Glomerular endothelial cell (primary cell): ENCODE results near the gene CRYAB. TPM values are rescaled to one million over a fixed set of nuclear protein-coding genes. Genes with fewer than 3 reads are reported as not detected.
"Not testable (repeated sequence)": the region's sequence is repeated elsewhere in the genome, so short reads cannot be mapped to it uniquely, and the experiment has no call there.

Experiments
- DNase-seq: peaks from one replicate; pipeline ENCODE4 v3.0.0-alpha.2; 2011; ENCODE audit warnings: low read depth, low spot score; ENCODE audit errors: extremely low read depth
- total RNA-seq: library from RNA; depleted of rRNA; stranded (reverse); fragments of >200 nt; gene quantifications from 2 replicates; pipeline ENCODE4 v1.2.3, GENCODE V29; 2015

Gene CRYAB
- total RNA-seq, 1 donor from 2014 or later, result 5.0 TPM

GRCh38 chr11:111934306-111934705 lies 22.7 kb upstream of the CRYAB start:
- no peak for DNase-seq

GRCh38 chr11:111933872-111934271 lies 22.3 kb upstream of the CRYAB start:
- DNase-seq, result no peak

DNA sequence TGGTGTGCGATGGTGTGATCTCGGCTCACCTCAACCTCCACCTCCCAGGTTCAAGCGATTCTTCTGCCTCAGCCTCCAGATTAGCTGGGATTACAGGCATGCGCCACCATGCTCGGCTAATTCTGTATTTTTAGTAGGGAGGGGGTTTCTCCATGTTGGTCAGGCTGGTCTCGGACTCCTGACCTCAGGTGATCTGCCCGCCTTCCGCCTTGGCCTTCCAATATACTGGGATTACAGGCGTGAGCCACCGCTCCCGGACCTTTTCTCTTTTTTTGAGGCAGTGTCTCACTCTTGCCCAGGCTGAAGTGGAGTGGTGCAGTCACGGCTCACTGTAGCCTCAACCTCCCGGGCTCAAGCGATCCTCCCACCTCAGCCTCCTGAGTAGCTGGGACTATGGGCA lies 21.6 kb upstream of the CRYAB start:
- not testable (repeated sequence) for DNase-seq

DNA sequence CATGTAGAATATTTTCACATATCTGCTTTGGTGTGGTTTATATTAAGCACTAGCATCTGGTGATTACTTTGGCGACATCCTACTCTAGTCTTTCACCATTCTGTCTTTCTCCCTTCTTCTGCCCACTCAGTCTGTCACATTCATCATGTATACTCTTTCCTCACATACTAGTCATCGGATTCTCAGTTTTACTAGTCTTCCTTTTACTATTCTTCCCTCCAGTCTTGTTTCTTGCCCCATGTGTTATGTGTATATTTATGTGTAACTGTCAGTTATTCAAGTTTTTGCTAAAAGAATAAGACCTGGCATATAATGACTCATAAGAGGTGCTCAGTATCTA lies 21.0 kb upstream of the CRYAB start:
- no peak for DNase-seq

GRCh38 chr11:111930472-111930871 lies 18.9 kb upstream of the CRYAB start:
- DNase-seq, result no peak

- peak; percentile 65 for DNase-seq
These were observed 15.2 kb upstream of the CRYAB start for GRCh38 chr11:111926505-111927391.

- DNase-seq, result no peak
These were observed 14.4 kb upstream of the CRYAB start for GRCh38 chr11:111925953-111926352.

DNA sequence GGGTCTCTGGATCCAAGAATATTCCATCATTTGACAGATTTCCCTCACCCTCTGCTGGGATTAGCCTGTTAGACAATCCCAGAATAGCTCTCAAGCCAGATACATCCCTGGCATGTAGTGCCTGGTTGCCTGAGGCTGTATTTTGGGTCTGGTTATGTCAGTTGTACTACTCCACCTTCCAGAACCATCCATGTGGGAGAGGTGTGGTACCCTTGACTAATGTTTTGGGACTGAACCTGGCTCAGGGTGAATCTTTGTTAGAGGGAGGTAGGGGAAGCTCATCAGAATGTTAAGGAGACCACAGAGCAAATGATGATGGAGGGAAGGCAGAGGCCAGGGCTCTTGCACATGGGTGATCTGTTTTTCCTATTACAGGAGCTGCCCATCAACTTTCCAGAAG lies 12.4 kb upstream of the CRYAB start:
- DNase-seq, result no peak

DNA sequence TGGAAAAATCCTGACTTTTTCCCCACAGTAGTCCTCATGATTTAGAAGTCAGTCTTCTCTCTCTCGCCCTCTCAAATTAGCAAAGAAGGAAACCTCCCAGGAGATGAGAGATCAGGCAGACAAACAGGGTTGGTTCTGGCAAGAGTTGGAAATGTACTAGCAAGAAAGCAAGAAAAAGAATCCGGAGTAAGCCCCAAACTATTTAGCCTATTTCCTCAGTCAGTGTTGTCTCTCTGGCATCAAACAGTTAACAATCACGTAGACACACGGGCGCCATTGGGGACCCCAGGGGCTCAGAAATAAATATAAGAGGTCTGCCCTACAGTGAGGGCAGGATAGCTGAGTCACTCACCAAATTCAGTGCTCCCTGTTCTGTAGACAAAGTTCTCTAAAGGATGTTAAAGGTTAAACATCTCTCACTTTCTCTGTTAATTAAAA lies 11.8 kb upstream of the CRYAB start:
- DNase-seq, result no peak

GRCh38 chr11:111922803-111923202 lies 11.2 kb upstream of the CRYAB start:
- DNase-seq, result no peak

DNA sequence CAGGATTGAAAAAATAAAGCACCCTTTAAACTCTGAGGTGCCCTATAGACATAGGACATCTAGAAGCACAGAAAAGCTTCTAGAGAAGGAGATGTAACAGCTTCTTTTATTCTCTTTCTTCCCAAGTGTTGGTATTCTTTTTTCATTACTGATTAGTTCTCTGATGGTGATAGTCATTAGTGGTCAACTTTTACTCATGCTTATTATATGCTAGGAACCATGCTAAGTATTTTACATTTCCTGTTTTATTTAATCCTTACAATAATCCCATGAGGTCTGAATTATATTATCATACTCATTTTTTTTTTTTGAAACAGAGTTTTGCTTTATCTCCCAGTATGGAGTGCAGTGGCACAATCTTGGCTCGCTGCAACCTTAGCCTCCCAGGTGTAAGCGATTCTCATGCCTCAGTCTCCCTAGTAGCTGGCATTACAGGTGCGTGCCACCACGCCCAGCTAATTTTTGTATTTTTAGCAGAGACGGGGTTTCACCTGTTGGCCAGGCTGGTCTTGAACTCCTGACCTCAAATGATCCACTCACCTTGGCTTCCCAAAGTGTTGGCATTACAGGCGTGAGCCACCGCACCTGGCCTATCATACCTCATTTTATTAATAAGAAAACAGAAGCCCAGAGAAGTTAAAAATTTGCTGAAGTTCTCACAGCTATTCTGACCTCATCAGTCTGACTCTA lies 10.1 kb upstream of the CRYAB start:
- DNase-seq, result no peak

DNA sequence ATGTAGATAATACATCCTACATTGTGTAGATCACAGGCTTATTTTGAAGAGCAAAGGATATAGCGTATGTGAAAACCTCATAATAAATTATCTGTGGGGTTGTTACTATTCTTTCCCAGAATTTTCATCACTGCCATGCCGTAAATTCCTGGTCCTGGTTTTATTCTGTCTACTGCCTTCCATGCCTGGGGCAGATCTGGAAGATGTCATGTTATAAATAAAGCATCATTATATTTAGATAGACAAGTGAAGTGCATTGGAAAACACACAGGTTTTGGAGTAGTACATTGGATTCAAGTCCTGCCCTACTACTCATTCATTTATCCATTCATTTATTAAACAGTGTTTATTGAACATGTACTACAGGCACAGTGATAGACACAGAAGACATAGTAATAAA lies 9.3 kb upstream of the CRYAB start:
- DNase-seq, result no peak

GRCh38 chr11:111918390-111919256 lies 7.1 kb upstream of the CRYAB start, which contains the start of gene C11orf52:
TSS of gene C11orf52 (plus strand) at chr11:111918913. CDS start at chr11:111918973, 60 bp downstream.
- no peak for DNase-seq

- DNase-seq, result no peak
These were observed 6.2 kb upstream of the CRYAB start for GRCh38 chr11:111917788-111918187.

DNA sequence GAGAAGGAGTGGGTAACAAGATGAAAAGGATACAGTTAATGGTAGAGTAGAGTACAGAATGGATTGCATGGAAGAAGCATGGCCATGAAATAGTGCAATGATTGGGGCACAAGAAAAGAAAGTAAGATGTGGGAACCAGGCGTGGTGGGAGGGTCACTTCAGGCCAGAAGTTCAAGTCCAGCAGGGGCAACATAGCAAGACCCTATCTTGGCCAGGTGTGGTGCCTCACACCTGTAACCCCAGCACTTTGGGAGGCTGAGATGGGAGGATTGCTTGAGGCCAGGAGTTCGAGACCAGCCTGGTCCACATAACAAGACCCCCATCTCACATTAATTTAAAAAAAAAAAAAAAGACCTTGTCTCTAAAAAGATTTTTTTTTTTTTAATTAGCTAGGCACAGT lies 5.7 kb upstream of the CRYAB start:
- no peak for DNase-seq

DNA sequence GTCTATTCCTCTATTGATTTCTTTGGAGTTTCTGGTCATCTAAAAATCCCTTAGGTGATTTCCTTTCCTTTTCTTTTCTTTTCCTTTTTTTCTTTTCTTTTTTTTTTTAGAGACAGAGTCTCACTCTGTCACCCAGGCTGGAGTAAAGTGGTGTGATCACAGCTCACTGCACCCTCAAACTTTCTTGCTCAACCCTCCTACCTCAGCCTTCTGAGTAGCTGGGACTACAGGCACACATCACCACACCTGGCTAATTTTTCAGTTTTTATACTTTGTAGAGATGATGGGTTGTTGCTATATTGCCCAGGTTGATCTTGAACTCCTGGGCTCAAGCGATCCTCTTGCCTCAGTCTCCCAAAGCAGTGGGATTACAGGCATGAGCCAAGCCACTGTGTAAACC lies 5.2 kb upstream of the CRYAB start:
- no peak for DNase-seq

DNA sequence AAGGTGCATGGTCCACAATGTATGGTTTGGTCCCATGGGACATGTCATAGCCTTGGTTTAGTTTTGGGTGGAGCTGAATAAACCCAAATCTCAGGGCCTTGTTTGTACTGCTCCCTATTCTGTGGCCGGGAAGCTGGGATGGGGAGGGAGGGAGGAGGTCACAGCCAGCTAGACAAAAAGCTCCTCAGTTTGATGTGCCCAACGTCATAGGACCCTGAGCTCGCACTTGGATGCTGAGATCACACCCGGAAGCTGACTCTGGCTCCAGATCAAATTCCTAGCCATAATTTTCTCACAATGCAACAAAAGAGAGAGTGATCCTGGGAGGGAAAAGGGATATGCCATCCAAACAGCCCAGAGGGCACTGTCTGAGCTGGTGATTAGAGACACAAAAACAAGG lies 2.4 kb upstream of the CRYAB start:
- DNase-seq, result no peak

DNA sequence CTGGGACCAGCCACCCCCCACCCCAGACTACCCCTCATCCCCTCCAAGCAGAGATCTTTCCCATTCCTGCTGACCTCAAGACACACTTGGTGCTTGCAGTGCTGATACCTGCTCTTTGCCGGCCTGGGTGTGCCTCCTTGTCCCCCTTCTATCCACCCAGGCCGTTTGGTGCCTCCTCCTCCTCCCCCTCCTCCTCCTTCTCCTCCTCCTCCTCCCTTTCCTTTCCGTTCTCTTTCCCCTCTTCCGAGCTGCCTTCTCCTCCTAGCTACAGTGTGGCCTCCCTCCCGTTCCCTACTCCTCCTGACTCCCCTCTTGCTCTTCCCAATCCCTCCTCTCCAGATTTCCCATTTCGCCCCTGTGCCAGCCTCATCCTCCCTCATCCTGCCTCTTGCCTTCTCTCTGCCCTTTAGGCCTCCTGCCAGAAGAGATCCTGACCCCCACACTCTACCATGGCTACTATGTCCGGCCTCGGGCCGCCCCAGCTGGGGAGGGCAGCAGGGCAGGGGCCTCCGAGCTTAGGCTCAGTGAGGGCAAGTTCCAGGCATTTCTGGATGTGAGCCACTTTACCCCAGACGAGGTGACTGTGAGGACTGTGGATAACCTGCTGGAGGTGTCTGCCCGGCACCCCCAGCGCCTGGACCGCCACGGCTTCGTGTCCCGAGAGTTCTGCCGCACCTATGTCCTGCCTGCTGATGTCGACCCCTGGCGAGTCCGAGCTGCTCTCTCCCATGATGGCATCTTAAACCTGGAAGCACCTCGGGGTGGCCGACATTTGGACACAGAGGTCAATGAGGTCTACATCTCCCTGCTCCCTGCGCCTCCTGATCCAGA lies 1.7 kb upstream of the CRYAB start:
- no peak for DNase-seq

- no peak for DNase-seq
These were observed 965 bp upstream of the CRYAB start, which contains the start of gene HSPB2 for GRCh38 chr11:111912535-111912934. TSS of gene HSPB2 (plus strand) at chr11:111912734. CDS start at chr11:111912830, 96 bp downstream.
